Vagina (tissue), 2 donors: ENCODE measurements around the gene KLHL29. TPM values are rescaled to one million over a fixed set of nuclear protein-coding genes. Genes with fewer than 3 reads are reported as not detected.

Experiments
- DNase-seq, 2 donors: peaks; one replicate each; pipeline ENCODE4 v3.0.0-alpha.2; 2017; ENCODE audit errors: extremely low spot score in 2 of 2
- H3K27ac ChIP-seq: fragments of 200-600 bp; sonication (generic); one replicate; pipeline ENCODE4 v1.5.1; 2019
- H3K27me3 ChIP-seq: fragments of 200-600 bp; sonication (generic); one replicate; pipeline ENCODE4 v1.5.1; 2019
- H3K36me3 ChIP-seq, 2 donors: fragments of 200-600 bp; sonication (generic); one replicate each; pipeline ENCODE4 v1.5.1; 2017 to 2019
- H3K4me1 ChIP-seq: fragments of 200-600 bp; sonication (generic); one replicate; pipeline ENCODE4 v1.5.1; 2019
- H3K4me3 ChIP-seq, 2 donors: fragments of 200-600 bp; sonication (generic); 1 replicate in 1 of 2; 2 replicates in 1 of 2; pipeline ENCODE4 v1.5.1; 2016 to 2019
- H3K9me3 ChIP-seq: fragments of 200-600 bp; sonication (generic); one replicate; pipeline ENCODE4 v1.5.1; 2019
- POLR2A ChIP-seq, 2 donors: fragments of 450-650 bp; IDR thresholded peaks; one replicate each; pipeline ENCODE4 v1.6.1; 2017; ENCODE audit warnings: antibody characterized with exemption in 2 of 2, mild to moderate bottlenecking in 2 of 2, moderate library complexity in 2 of 2
- POLR2AphosphoS5 ChIP-seq, 2 donors: sonication (generic); formaldehyde crosslinking; IDR thresholded peaks; one replicate each; pipeline ENCODE4 v1.9.0; 2017; ENCODE audit warnings: antibody characterized with exemption in 2 of 2, mild to moderate bottlenecking in 2 of 2, low read depth in 1 of 2; ENCODE audit not compliant: insufficient read depth in 1 of 2
- intact Hi-C: fragments of 100-400 bp; cut with DNase I; formaldehyde crosslinking; loops from one replicate; pipeline ENCODE4 v1.15.1; 2023
- total RNA-seq: library from RNA; depleted of rRNA; stranded (reverse); fragments of >200 nt; gene quantifications from one replicate; pipeline ENCODE4 v1.2.3, GENCODE V29; 2016
- TF ChIP-seq, protein P1 (sequence below), 3 experiments: fragments of 450-650 bp in 2 of 3; fragments of 200-600 bp in 1 of 3; sonication (generic) in 1 of 3; IDR thresholded peaks; one replicate each; pipeline ENCODE4 v1.5.1; 2017 to 2019; ENCODE audit warnings: antibody characterized with exemption in 3 of 3, mild to moderate bottlenecking in 2 of 3, moderate library complexity in 2 of 3

KLHL29 gene
- total RNA-seq, 1 donor from 2014 or later, result 19.4 TPM

DNA sequence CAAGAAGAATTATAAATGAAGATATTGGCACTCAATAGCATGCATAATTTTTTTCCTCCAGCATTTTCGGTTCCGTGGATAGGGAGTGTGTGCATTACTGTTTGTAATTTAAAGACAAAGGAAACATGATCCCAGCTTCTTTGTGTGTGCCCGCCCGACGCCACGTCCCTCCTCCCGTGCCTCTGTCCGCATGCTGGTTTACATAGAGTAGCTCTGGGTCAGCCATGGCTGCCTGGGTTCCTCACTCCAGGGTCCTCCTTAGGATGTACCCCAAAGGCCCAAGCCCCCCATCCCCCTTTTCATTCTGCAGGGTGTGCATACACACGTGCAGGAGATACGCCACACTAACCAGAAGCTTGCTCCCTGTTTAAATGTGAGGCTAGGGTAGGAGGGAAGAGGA is 214.7 kb downstream of the KLHL29 start:
- intact Hi-C loops, result loop anchor here (5.0 kb wide), 1 partner anchor 37 kb away; no protein-coding TSS in a partner anchor
- no peak overlapping the region for H3K27ac ChIP-seq
- no peak for TF ChIP-seq POLR2A (IDR thresholded peaks at IDR 0.05)
- TF ChIP-seq, protein P1, sequence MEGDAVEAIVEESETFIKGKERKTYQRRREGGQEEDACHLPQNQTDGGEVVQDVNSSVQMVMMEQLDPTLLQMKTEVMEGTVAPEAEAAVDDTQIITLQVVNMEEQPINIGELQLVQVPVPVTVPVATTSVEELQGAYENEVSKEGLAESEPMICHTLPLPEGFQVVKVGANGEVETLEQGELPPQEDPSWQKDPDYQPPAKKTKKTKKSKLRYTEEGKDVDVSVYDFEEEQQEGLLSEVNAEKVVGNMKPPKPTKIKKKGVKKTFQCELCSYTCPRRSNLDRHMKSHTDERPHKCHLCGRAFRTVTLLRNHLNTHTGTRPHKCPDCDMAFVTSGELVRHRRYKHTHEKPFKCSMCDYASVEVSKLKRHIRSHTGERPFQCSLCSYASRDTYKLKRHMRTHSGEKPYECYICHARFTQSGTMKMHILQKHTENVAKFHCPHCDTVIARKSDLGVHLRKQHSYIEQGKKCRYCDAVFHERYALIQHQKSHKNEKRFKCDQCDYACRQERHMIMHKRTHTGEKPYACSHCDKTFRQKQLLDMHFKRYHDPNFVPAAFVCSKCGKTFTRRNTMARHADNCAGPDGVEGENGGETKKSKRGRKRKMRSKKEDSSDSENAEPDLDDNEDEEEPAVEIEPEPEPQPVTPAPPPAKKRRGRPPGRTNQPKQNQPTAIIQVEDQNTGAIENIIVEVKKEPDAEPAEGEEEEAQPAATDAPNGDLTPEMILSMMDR (IDR thresholded peaks at IDR 0.05), result no peak
- TF ChIP-seq POLR2AphosphoS5 (IDR thresholded peaks at IDR 0.05; ENCODE audit: insufficient read depth in 1 of 2, low read depth in 1 of 2), result no peak

DNA sequence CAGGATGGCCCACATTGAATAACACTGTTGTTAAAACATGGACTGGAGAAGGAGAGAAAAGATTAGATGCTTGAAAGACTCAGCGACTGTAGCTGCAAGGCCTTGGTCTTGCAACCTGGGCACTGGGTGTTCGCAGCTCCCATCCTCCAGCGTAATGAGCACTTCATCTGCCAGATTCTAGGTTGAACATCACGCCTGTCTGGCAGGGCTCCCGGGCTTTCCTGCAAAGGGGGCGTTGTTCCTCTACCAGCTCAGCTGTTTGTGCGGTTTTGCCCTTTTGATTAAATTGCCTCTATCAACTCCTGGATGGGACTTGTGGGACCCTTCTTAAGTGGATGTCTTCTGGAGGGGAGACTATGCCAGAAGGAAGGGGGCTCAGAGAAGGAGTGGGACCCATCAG is 215.4 kb downstream of the KLHL29 start:
- TF ChIP-seq POLR2A (IDR thresholded peaks at IDR 0.05) (no peak), POLR2AphosphoS5 (IDR thresholded peaks at IDR 0.05; ENCODE audit: insufficient read depth in 1 of 2, low read depth in 1 of 2) (no peak)
- TF ChIP-seq, protein P1 (IDR thresholded peaks at IDR 0.05), result no peak
- Histone ChIP-seq H3K27me3 (no peaks in the 10 kb centered on the region), H3K36me3 (no peaks in the 10 kb centered on the region), H3K27ac (no peak overlapping the region), H3K9me3 (no peaks in the 10 kb centered on the region), H3K4me3 (no peak overlapping the region), H3K4me1 (peaks cover 25% of the 10 kb centered on the region)
- DNase-seq, result no peak
- intact Hi-C loops, result loop anchor here (5.0 kb wide), 1 partner anchor 38 kb away; no protein-coding TSS in a partner anchor

More for the DNA sequence above, 214.7 kb downstream of the KLHL29 start:
- H3K36me3 ChIP-seq, result no peaks in the 10 kb centered on the region
- no peak overlapping the region for H3K4me3 ChIP-seq
- H3K9me3 ChIP-seq, result no peaks in the 10 kb centered on the region
- peaks cover 27% of the 10 kb centered on the region for H3K4me1 ChIP-seq
- no peak for DNase-seq
- no peaks in the 10 kb centered on the region for H3K27me3 ChIP-seq

DNA sequence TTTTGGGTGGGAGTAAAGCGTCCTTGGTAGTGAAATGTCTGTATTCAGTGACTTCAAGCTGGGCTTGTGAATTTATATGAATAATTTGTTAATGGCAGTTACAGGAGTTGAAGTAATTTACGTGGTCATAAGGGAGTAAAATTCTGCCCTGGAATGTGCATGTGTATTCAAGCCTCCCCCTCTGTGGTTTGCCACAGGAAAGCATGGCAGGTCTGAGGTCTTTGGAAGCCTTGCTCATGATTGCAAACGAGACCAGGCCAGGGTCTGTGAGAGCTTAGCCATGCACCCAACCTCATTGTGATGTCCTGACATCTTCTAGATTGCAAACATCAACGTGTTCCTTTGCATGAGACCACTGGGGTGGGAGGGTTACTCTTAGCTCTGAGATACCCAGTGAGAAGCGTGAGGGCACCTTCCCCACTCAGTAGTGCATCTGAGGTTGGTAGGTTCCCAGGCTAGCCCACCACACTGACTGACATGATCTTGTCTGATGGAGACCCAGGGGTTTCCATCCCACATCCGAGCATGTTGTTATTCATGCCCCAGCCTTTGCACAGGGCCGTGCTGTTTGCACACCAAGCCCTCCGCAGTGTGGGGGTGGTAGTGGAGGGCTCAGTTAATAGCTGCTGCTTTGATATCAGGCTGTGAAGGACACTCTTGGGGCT is 216.5 kb downstream of the KLHL29 start:
- Histone ChIP-seq H3K9me3 (no peaks in the 10 kb centered on the region), H3K27me3 (no peaks in the 10 kb centered on the region), H3K36me3 (no peaks in the 10 kb centered on the region), H3K27ac (peak overlapping the region; percentile 34), H3K4me1 (peaks cover 14% of the 10 kb centered on the region), H3K4me3 (no peak overlapping the region)
- TF ChIP-seq POLR2AphosphoS5 (IDR thresholded peaks at IDR 0.05; ENCODE audit: insufficient read depth in 1 of 2, low read depth in 1 of 2), result no peak
- no peak for TF ChIP-seq POLR2A (IDR thresholded peaks at IDR 0.05)
- intact Hi-C loops, result loop anchor here (5.0 kb wide), 1 partner anchor 39 kb away; no protein-coding TSS in a partner anchor
- no peak for DNase-seq

DNA sequence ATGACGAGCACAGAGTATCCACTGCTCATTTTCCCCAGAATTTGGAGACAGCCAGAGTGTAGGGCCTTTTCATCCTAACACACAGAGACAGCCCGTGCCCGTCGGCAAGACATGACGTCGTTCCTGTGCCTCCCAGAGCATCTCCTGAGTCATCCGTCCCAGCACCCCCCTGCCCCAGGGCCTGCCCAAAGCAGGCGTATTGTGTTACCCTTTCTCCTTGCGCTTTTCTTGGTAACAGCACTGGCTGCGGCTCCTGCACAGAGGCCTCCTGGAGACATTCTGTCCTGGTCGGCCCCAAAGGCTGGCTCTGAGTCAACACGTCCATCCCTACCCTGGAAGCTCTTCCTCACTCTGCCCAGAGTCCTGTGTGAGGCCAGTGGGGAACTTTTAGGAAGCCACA is 217.1 kb downstream of the KLHL29 start:
- no peaks in the 10 kb centered on the region for H3K36me3 ChIP-seq
- no peak overlapping the region for H3K4me3 ChIP-seq
- H3K4me1 ChIP-seq, result peaks cover 10% of the 10 kb centered on the region
- H3K27ac ChIP-seq, result peak overlapping the region; percentile 34
- H3K27me3 ChIP-seq, result no peaks in the 10 kb centered on the region
- intact Hi-C loops, result loop anchor here (5.0 kb wide), 1 partner anchor 40 kb away; no protein-coding TSS in a partner anchor
- H3K9me3 ChIP-seq, result no peaks in the 10 kb centered on the region
- peak in 1 of 2 donors; percentile 93 for DNase-seq
- peak; percentile 48 to 89 for TF ChIP-seq POLR2AphosphoS5 (IDR thresholded peaks at IDR 0.05; ENCODE audit: insufficient read depth in 1 of 2, low read depth in 1 of 2)
- TF ChIP-seq POLR2A (IDR thresholded peaks at IDR 0.05), result no peak
- TF ChIP-seq, protein P1 (IDR thresholded peaks at IDR 0.05), result no peak

DNA sequence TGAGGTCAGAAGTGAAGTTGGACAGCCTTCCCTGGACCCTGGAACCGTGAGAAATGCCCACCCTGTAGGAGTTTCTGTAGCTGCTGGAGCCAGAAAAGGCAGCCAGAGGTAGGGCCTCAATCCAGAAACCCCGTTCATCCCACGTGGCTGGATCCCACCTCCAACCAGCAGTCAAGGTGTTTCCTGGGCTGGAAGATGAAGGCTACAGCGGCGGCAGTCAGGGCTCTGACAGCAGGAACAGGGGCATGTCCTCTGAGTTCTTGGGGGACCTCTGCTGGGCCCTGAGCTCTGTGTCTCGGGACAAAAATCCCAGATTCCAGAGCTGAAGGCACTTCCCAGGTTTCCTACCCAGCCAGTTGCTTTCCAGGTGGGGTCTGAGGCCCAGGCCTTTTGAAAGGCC is 218.2 kb downstream of the KLHL29 start:
- H3K27ac ChIP-seq, result peak overlapping the region; percentile 34
- H3K36me3 ChIP-seq, result no peaks in the 10 kb centered on the region
- peaks cover 10% of the 10 kb centered on the region for H3K4me1 ChIP-seq
- H3K9me3 ChIP-seq, result no peaks in the 10 kb centered on the region
- no peak for DNase-seq
- TF ChIP-seq, protein P1 (IDR thresholded peaks at IDR 0.05), result no peak
- no peak for TF ChIP-seq POLR2AphosphoS5 (IDR thresholded peaks at IDR 0.05; ENCODE audit: insufficient read depth in 1 of 2, low read depth in 1 of 2)
- no peak for TF ChIP-seq POLR2A (IDR thresholded peaks at IDR 0.05)
- H3K4me3 ChIP-seq, result no peak overlapping the region
- H3K27me3 ChIP-seq, result no peaks in the 10 kb centered on the region
- intact Hi-C loops, result loop anchor here (5.0 kb wide), 1 partner anchor 41 kb away; no protein-coding TSS in a partner anchor
